IMR-90 (cell line): Measurements from ENCODE around the gene TMEM100.

Experiments
- BHLHE40 ChIP-seq: fragments of 150-350 bp; IDR thresholded peaks from 2 replicates; pipeline ENCODE4 v1.6.1; 2016; ENCODE audit warnings: mild to moderate bottlenecking, low read depth, low read length
- CTCF ChIP-seq: conservative IDR thresholded peaks from 2 replicates; pipeline ENCODE4 v1.5.1; 2012; ENCODE audit warnings: mild to moderate bottlenecking, low read depth, low read length, improper control_type of control experiment
- FOS ChIP-seq: fragments of 150-350 bp; IDR thresholded peaks from 2 replicates; pipeline ENCODE4 v1.6.1; 2016; ENCODE audit warnings: low read depth, low read length
- MAFK ChIP-seq: IDR thresholded peaks from 2 replicates; pipeline ENCODE4 v1.6.1; 2012; ENCODE audit warnings: low read depth, low read length, improper control_type of control experiment
- MAZ ChIP-seq: IDR thresholded peaks from 2 replicates; pipeline ENCODE4 v1.6.1; 2012; ENCODE audit warnings: low read depth, mild to moderate bottlenecking, low read length, improper control_type of control experiment, moderate library complexity, borderline replicate concordance
- POLR2A ChIP-seq: IDR thresholded peaks from 2 replicates; pipeline ENCODE4 v1.6.1; 2012; ENCODE audit warnings: mild to moderate bottlenecking, low read depth, low read length
- RAD21 ChIP-seq: IDR thresholded peaks from 2 replicates; pipeline ENCODE4 v1.6.1; 2012; ENCODE audit warnings: low read length, improper control_type of control experiment
- SMC3 ChIP-seq: fragments of 150-350 bp; IDR thresholded peaks from 2 replicates; pipeline ENCODE4 v1.6.1; 2016; ENCODE audit warnings: low read depth, mild to moderate bottlenecking, antibody characterized with exemption, low read length, moderate library complexity
- USF2 ChIP-seq: fragments of 150-350 bp; IDR thresholded peaks from 2 replicates; pipeline ENCODE4 v1.6.1; 2017; ENCODE audit warnings: mild to moderate bottlenecking, antibody characterized with exemption, low read length, low read depth

- no peak for TF ChIP-seq CTCF
- no peak for TF ChIP-seq POLR2A
- no peak for TF ChIP-seq USF2
- no peak for TF ChIP-seq MAZ
- TF ChIP-seq BHLHE40 = no peak
- no peak for TF ChIP-seq RAD21
- TF ChIP-seq MAFK = no peak
- TF ChIP-seq FOS = no peak
- no peak for TF ChIP-seq SMC3
Measured at GRCh38 chr17:55728361-55728760, 5.7 kb upstream of the TMEM100 start.
